Body of pancreas (tissue), 4 donors: ENCODE measurements around the gene NEDD4L. TPM values are rescaled to one million over a fixed set of nuclear protein-coding genes. Genes with fewer than 3 reads are reported as not detected.

ENCODE experiments used
- ATAC-seq: fragments of 150-250 bp; one replicate; pipeline ENCODE4 v1.9.1; 2016
- DNase-seq, 4 donors: peaks; one replicate each; pipeline ENCODE4 v3.0.0-alpha.2; 2019
- H3K27ac ChIP-seq, 4 donors: fragments of 200-600 bp; sonication (generic); 1 replicate in 3 of 4; 2 replicates in 1 of 4; pipeline versions ENCODE4 v1.5.1 to v1.6.1; 2016 to 2019; ENCODE audit warnings: mild to moderate bottlenecking in 1 of 4, mixed read lengths in 1 of 4, moderate library complexity in 1 of 4
- H3K27me3 ChIP-seq, 2 donors: fragments of 200-600 bp; sonication (generic); one replicate each; pipeline ENCODE4 v1.6.0; 2016; ENCODE audit warnings: mild to moderate bottlenecking in 1 of 2
- H3K36me3 ChIP-seq, 2 donors: fragments of 200-600 bp; sonication (generic); replicated peaks in 1 of 2; 2 replicates each; pipeline ENCODE4 v1.5.1; 2016; ENCODE audit warnings: low read depth in 2 of 2; ENCODE audit not compliant: insufficient read depth in 1 of 2
- H3K4me1 ChIP-seq: fragments of 200-600 bp; sonication (generic); one replicate; pipeline ENCODE4 v1.6.0; 2016
- H3K4me3 ChIP-seq, 2 donors: fragments of 200-600 bp; sonication (generic); 1 replicate in 1 of 2; 2 replicates in 1 of 2; pipeline ENCODE4 v1.5.1; 2016 to 2019
- H3K9me3 ChIP-seq, 3 donors: fragments of 200-600 bp; sonication (generic); 1 replicate in 2 of 3; 2 replicates in 1 of 3; pipeline ENCODE4 v1.5.1; 2016
- CTCF ChIP-seq, 7 experiments: fragments of 450-650 bp in 4 of 7; fragments of 200-600 bp in 3 of 7; sonication (generic) in 3 of 7; IDR thresholded peaks; one replicate each; pipeline ENCODE4 v1.5.1; 2016 to 2019; ENCODE audit warnings: antibody characterized with exemption in 7 of 7
- POLR2A ChIP-seq, 3 donors: fragments of 450-650 bp; IDR thresholded peaks; one replicate each; pipeline ENCODE4 v1.6.1; 2016; ENCODE audit warnings: antibody characterized with exemption in 3 of 3, mild to moderate bottlenecking in 2 of 3
- WGBS, 2 donors: methylation state at CpG; one replicate each; pipeline ENCODE4 v1.1.5; 2017; 5-methylcytosine and 5-hydroxymethylcytosine counted together
- intact Hi-C: fragments of 100-400 bp; cut with DNase I; formaldehyde crosslinking; loops from one replicate; pipeline ENCODE4 v1.15.1; 2023
- total RNA-seq, 2 donors: library from RNA; depleted of rRNA; stranded (reverse); fragments of >200 nt; gene quantifications; one replicate each; pipeline ENCODE4 v1.1.0, GENCODE V29; 2016

The NEDD4L gene
- total RNA-seq, 2 donors from 2014 or later: 105 to 108 TPM

GRCh38 chr18:58416014-58416703 lies 372.1 kb downstream of the NEDD4L start:
- Histone ChIP-seq H3K9me3 (no peaks in the 10 kb centered on the region), H3K36me3 (no peaks in the 10 kb centered on the region), H3K27me3 (no peaks in the 10 kb centered on the region), H3K27ac (peak overlapping the region in 3 of 4 donors; percentile 70 to 88 (median 80)), H3K4me3 (no peak overlapping the region), H3K4me1 (peaks cover 47% of the 10 kb centered on the region)
- ATAC-seq: peak; percentile 10
- no peak for TF ChIP-seq POLR2A (IDR thresholded peaks at IDR 0.05)
- TF ChIP-seq CTCF (IDR thresholded peaks at IDR 0.05): no peak
- WGBS, 2 donors: 66 to 78% methylated on average over 7 of the region's 7 CpGs
- intact Hi-C loops: no loop called here
- DNase-seq: no peak

- ATAC-seq (peak; percentile 52), DNase-seq (peak in 2 of 4 donors; percentile 23 to 39)
- no peak for TF ChIP-seq POLR2A (IDR thresholded peaks at IDR 0.05)
- no peak for TF ChIP-seq CTCF (IDR thresholded peaks at IDR 0.05)
- H3K36me3 ChIP-seq: no peaks in the 10 kb centered on the region
- H3K27ac ChIP-seq: peak overlapping the region; percentile 54 to 88 (median 75)
- H3K4me3 ChIP-seq: no peak overlapping the region
- H3K4me1 ChIP-seq: peaks cover 47% of the 10 kb centered on the region
- WGBS, 2 donors: 69 to 75% methylated on average over 9 to 16 of the region's 16 CpGs
- no peaks in the 10 kb centered on the region for H3K9me3 ChIP-seq
- H3K27me3 ChIP-seq: no peaks in the 10 kb centered on the region
- intact Hi-C loops: no loop called here
These were observed 373.0 kb downstream of the NEDD4L start for GRCh38 chr18:58416704-58417683.

- no peak for TF ChIP-seq CTCF (IDR thresholded peaks at IDR 0.05)
- TF ChIP-seq POLR2A (IDR thresholded peaks at IDR 0.05): no peak
- no peaks in the 10 kb centered on the region for H3K9me3 ChIP-seq
- ATAC-seq (peak; percentile 80), DNase-seq (peak in 3 of 4 donors; percentile 20 to 59 (median 39))
- 49 to 60% methylated on average over 6 of the region's 6 CpGs for WGBS, 2 donors
- H3K27ac ChIP-seq: peak overlapping the region; percentile 54 to 88 (median 75)
- H3K4me1 ChIP-seq: peaks cover 47% of the 10 kb centered on the region
- no peak overlapping the region for H3K4me3 ChIP-seq
- intact Hi-C loops: no loop called here
- H3K27me3 ChIP-seq: no peaks in the 10 kb centered on the region
- no peaks in the 10 kb centered on the region for H3K36me3 ChIP-seq
These were observed 373.7 kb downstream of the NEDD4L start for GRCh38 chr18:58417752-58418151.

GRCh38 chr18:58418361-58418760 lies 374.3 kb downstream of the NEDD4L start:
- no peaks in the 10 kb centered on the region for H3K27me3 ChIP-seq
- WGBS, 2 donors: 91 to 94% methylated on average over 4 of the region's 4 CpGs
- ATAC-seq: no peak
- intact Hi-C loops: no loop called here
- H3K4me3 ChIP-seq: no peak overlapping the region
- H3K4me1 ChIP-seq: peaks cover 42% of the 10 kb centered on the region
- TF ChIP-seq POLR2A (IDR thresholded peaks at IDR 0.05) (no peak), CTCF (IDR thresholded peaks at IDR 0.05) (no peak)
- H3K36me3 ChIP-seq: no peaks in the 10 kb centered on the region
- no peaks in the 10 kb centered on the region for H3K9me3 ChIP-seq
- peak overlapping the region in 3 of 4 donors; percentile 70 to 88 (median 80) for H3K27ac ChIP-seq
- no peak for DNase-seq
